OCI-LY3 (cell line): Measurements from ENCODE around the gene POLA2.

ENCODE experiments used
- CTCF ChIP-seq: fragments of 200-600, 300-600 bp; sonication (generic); IDR thresholded peaks from 2 replicates; pipeline ENCODE4 v1.5.1; 2014; ENCODE audit warnings: antibody characterized with exemption, low read length, low read depth
- EZH2phosphoT487 ChIP-seq: fragments of 200-600 bp; shearing (Covaris generic); IDR thresholded peaks from 2 replicates; pipeline ENCODE4 v1.6.1; 2018; ENCODE audit warnings: antibody characterized with exemption, mixed run types, low read depth

DNA sequence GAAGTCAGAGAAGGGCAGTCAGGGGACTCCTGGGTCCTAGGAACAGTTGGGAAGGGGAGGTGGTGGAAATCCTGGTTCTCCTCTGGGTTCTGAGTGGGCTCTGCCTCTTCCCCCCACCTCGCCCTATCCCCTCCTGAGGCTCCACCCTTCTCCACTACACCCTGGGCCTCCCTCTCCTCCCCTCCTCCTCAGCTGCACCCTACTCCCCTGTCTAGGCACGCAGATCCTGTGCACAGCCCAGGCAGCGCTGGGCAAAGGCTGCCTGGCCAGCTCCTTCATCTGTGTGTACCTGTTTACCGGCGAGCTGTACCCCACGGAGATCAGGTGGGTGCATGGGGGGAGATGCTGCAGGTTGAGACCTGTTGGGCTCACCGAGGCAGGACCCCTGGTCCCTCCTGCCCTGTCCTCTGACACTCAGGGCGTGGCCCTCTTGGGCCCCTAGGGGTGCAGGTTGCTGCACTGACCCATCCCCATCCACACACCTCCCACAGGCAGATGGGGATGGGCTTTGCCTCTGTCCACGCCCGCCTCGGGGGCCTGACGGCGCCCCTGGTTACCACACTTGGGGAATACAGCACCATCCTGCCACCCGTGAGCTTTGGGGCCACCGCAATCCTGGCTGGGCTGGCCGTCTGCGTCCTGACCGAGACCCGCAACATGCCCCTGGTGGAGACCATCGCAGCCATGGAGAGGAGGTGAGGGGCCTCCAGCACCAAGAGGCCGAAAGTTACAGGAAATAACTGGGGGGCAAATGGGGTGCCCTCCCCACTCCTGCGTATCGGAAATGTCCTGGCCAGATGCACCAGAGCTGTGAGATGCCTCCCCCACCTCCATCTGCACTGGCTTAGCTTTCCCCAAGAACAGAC is 25.3 kb upstream of the POLA2 start:
- no peak for TF ChIP-seq CTCF
- no peak for TF ChIP-seq EZH2phosphoT487
